ENCODE results near the gene TTC28. TPM values are rescaled to one million over a fixed set of nuclear protein-coding genes. Genes with fewer than 3 reads are reported as not detected.

TTC28 gene
- total RNA-seq, 4 donors from 2014 or later: 49.8 to 99.7 (median 79.7) TPM

DNA sequence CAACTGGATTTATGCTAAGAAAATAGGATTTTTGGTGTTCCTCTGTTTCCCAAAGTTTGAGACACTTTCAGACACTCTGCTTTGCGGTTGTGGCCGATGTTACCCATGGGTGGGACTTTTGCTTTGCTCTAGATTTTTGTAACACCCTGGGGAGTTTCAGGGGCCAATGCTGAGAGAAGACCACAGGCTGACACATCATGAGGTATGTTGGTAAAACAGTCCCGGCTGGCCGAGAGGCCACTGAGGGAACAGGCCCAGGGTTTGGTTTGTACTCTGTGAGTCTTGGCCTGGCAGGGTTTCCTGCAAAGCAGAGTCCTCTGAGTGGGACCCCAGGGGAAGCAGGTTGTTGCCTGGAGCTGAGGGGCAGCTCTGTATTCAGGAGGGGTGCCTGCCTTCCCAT lies 682.1 kb downstream of the TTC28 start:
- intact Hi-C loops (cut with DNase I): no loop called here
- TF ChIP-seq, protein P1, sequence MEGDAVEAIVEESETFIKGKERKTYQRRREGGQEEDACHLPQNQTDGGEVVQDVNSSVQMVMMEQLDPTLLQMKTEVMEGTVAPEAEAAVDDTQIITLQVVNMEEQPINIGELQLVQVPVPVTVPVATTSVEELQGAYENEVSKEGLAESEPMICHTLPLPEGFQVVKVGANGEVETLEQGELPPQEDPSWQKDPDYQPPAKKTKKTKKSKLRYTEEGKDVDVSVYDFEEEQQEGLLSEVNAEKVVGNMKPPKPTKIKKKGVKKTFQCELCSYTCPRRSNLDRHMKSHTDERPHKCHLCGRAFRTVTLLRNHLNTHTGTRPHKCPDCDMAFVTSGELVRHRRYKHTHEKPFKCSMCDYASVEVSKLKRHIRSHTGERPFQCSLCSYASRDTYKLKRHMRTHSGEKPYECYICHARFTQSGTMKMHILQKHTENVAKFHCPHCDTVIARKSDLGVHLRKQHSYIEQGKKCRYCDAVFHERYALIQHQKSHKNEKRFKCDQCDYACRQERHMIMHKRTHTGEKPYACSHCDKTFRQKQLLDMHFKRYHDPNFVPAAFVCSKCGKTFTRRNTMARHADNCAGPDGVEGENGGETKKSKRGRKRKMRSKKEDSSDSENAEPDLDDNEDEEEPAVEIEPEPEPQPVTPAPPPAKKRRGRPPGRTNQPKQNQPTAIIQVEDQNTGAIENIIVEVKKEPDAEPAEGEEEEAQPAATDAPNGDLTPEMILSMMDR (IDR thresholded peaks at IDR 0.05): no peak
- TF ChIP-seq POLR2A (IDR thresholded peaks at IDR 0.05): no peak
- Histone ChIP-seq H3K9me3 (no peaks in the 10 kb centered on the region), H3K36me3 (peaks cover 5 to 6% of the 10 kb centered on the region in 2 donors), H3K27me3 (no peaks in the 10 kb centered on the region), H3K4me3 (replicated peaks in 1 of 3) (no peak overlapping the region), H3K4me1 (no peaks in the 10 kb centered on the region), H3K27ac (no peak overlapping the region)
- DNase-seq: no peak
- WGBS, 2 donors: 92 to 93% methylated on average over 4 of the region's 4 CpGs

DNA sequence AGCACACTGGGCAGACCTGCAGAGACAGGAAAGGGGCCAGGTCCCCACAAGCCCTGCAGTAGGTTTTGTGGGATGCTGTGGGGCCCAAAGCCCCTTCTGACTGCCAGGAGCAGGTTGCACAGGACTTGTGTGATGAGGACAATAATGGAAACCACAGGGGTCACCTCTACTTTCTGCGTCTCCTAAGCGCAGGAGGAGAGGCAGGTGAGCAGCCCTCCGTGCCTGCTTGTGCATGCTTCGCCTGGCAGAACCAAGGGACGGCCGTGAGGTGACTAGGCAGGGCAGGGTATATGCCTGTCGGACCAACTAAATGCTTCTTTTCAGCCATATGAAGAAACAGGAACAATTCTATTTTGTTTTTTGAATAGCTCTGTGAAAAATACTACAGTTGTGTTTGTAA lies 682.7 kb downstream of the TTC28 start:
- H3K4me1 ChIP-seq: no peaks in the 10 kb centered on the region
- TF ChIP-seq, protein P1 (IDR thresholded peaks at IDR 0.05): no peak
- TF ChIP-seq POLR2A (IDR thresholded peaks at IDR 0.05): no peak
- no peaks in the 10 kb centered on the region for H3K27me3 ChIP-seq
- H3K36me3 ChIP-seq: peaks cover 6 to 11% of the 10 kb centered on the region in 2 donors
- intact Hi-C loops (cut with DNase I): no loop called here
- DNase-seq: no peak
- no peaks in the 10 kb centered on the region for H3K9me3 ChIP-seq
- no peak overlapping the region for H3K4me3 ChIP-seq (replicated peaks in 1 of 3)
- H3K27ac ChIP-seq: no peak overlapping the region
- 95 to 98% methylated on average over 7 of the region's 7 CpGs for WGBS, 2 donors

DNA sequence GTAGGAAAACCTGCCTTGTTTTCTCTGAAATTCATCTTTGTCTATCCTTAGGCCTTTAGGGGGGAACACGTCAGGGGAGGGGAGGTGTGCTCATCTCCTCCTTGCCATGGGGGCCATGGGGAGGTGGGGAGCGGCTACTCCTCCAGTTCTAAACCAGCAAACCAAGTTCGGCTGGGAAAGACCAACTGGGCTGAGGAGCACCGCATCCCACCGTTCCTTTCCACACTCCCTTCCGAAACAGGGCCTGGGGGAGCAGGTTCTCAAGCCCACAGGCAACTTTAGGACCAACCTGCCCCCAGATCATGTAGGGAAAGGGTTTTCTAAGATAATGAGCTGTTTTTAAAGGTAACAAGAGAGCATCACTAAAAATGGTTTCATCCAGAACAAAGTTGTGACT lies 683.1 kb downstream of the TTC28 start:
- Histone ChIP-seq H3K27me3 (no peaks in the 10 kb centered on the region), H3K27ac (no peak overlapping the region), H3K36me3 (peaks cover 6 to 12% of the 10 kb centered on the region in 2 donors), H3K4me3 (replicated peaks in 1 of 3) (no peak overlapping the region), H3K4me1 (no peaks in the 10 kb centered on the region), H3K9me3 (no peaks in the 10 kb centered on the region)
- no peak for DNase-seq
- no peak for TF ChIP-seq POLR2A (IDR thresholded peaks at IDR 0.05)
- TF ChIP-seq, protein P1 (IDR thresholded peaks at IDR 0.05): no peak
- intact Hi-C loops (cut with DNase I): no loop called here
- 94 to 100% methylated on average over 6 of the region's 6 CpGs for WGBS, 2 donors

DNA sequence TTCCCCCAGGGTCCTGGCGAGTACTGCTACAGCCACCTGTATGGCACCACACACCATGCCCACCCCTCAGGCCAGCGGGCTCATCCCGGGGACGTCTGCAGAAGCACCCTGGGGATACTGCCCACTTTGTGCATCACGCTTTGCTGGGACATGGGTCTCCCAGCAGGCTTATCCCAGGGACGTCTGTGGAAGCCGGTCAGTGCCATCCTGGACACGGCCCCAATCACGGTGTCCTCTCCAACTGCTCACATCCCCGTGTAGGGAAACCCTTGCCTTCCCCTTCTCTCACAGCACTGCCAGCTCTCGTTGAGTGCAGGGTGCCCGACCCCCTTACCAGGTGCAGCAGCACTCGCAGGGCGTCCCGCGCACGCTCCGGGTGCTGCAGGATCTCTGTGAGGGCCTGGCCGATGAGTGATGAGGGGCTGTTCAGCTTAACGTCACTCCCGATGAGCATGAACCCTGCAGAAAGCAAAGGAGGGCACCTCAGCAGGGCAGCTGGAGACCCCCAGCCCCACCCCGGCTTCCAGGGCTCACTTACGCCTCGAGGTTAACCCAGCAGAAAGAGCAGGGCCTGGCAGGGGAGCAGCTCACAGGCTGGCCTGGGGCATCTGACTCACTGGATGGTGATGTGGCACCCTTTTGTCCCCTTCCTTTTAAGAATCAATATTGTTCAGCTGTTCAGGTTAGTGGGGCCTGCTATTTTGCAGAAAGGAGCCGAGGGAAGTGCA lies 683.7 kb downstream of the TTC28 start:
- no peaks in the 10 kb centered on the region for H3K4me1 ChIP-seq
- H3K9me3 ChIP-seq: no peaks in the 10 kb centered on the region
- 95 to 96% methylated on average over 18 to 20 of the region's 25 CpGs for WGBS, 2 donors
- H3K4me3 ChIP-seq (replicated peaks in 1 of 3): no peak overlapping the region
- DNase-seq: no peak
- H3K27ac ChIP-seq: no peak overlapping the region
- H3K27me3 ChIP-seq: no peaks in the 10 kb centered on the region
- H3K36me3 ChIP-seq: peaks cover 6 to 12% of the 10 kb centered on the region in 2 donors
- intact Hi-C loops (cut with DNase I): no loop called here
- TF ChIP-seq, protein P1 (IDR thresholded peaks at IDR 0.05): no peak
- TF ChIP-seq POLR2A (IDR thresholded peaks at IDR 0.05): no peak

DNA sequence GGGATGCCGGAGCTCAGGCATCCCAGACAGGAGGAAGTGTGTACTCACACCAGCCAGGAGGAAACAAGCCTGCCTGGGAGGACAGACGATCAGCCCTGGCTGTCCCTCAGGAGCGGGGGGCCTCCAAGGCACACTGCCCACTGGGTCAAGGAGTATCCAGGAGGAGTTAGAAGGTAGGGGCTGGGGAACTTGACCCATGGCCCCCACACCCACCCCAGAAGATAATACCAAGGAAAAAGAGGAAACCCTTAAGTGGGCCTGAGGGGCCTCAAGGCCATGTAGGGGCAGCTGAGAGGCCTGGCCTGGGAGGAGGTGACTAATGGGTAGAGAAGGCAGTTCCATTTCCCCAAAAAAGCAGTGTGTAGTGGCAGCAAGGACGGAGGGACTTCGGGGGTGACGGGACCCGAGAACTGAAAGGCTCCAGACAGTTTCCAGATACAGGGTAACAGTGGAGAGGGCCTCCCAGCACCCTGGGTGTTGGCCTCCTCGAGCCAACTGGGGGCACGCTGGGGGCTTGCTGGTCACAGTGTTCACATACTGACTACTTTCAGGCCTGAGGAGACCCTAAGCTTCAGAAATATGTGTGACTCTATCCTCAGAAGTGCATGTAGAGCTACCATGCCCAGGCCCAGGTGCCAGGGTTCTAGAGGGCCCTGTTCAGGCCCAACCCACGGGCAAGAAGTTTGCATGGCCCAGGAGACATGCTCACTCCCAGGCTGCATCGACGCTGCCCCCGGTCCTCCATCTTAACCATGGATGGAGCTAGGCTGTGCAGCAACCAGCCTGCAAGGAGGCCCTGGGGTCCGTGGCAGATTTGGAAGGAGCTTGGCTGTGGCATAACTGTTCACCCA lies 684.9 kb downstream of the TTC28 start:
- TF ChIP-seq POLR2A (IDR thresholded peaks at IDR 0.05): no peak
- TF ChIP-seq, protein P1 (IDR thresholded peaks at IDR 0.05): no peak
- H3K4me1 ChIP-seq: peaks cover 0 to 4% of the 10 kb centered on the region in 2 donors
- peaks cover 6 to 12% of the 10 kb centered on the region in 2 donors for H3K36me3 ChIP-seq
- intact Hi-C loops (cut with DNase I): no loop called here
- H3K4me3 ChIP-seq (replicated peaks in 1 of 3): no peak overlapping the region
- no peak overlapping the region for H3K27ac ChIP-seq
- no peaks in the 10 kb centered on the region for H3K9me3 ChIP-seq
- H3K27me3 ChIP-seq: no peaks in the 10 kb centered on the region
- DNase-seq: no peak
- WGBS, 2 donors: 88 to 93% methylated on average over 10 to 13 of the region's 14 CpGs

Data from thyroid gland (tissue), 4 donors.